GM12878 (cell line): Measurements from ENCODE around the gene FAM210A. TPM values are rescaled to one million over a fixed set of nuclear protein-coding genes. Genes with fewer than 3 reads are reported as not detected.
A peak's percentile ranks its signal among the peaks of the same experiment; 100 is the strongest.

Source experiments
- BCL3 ChIP-seq: IDR thresholded peaks from 2 replicates; pipeline ENCODE4 v1.6.1; 2011; ENCODE audit warnings: borderline replicate concordance, low read depth, mild to moderate bottlenecking, moderate library complexity, low read length; ENCODE audit not compliant: insufficient read depth, poor library complexity, severe bottlenecking
- BMI1 ChIP-seq: fragments of 450-650 bp; IDR thresholded peaks from 2 replicates; pipeline ENCODE4 v1.6.1; 2016; ENCODE audit warnings: mild to moderate bottlenecking, moderate library complexity, borderline replicate concordance
- CEBPB ChIP-seq, 2 experiments: fragments of 150-350 bp in 1 of 2; IDR thresholded peaks; 2 replicates each; pipeline ENCODE4 v1.6.1; 2012 to 2014; ENCODE audit warnings: low read depth in 2 of 2, low read length in 2 of 2, borderline replicate concordance in 1 of 2, inconsistent platforms in 1 of 2
- CHD4 ChIP-seq: fragments of 200-600 bp; sonication (generic); IDR thresholded peaks from 2 replicates; pipeline ENCODE4 v1.6.1; 2016; ENCODE audit warnings: mild to moderate bottlenecking
- CREM ChIP-seq: IDR thresholded peaks from 2 replicates; pipeline ENCODE4 v1.6.1; 2014; ENCODE audit warnings: antibody characterized with exemption, low read depth
- FOXM1 ChIP-seq: IDR thresholded peaks from 2 replicates; pipeline ENCODE4 v1.6.1; 2012; ENCODE audit warnings: low read depth, mild to moderate bottlenecking, inconsistent platforms, low read length, moderate library complexity
- KAT2A ChIP-seq: conservative IDR thresholded peaks from 2 replicates; pipeline ENCODE4 v1.6.1; 2011; ENCODE audit warnings: low read depth, low read length; ENCODE audit not compliant: control insufficient read depth
- KLF5 ChIP-seq: fragments of 450-650 bp; IDR thresholded peaks from 2 replicates; pipeline ENCODE4 v1.6.1; 2014; ENCODE audit warnings: mild to moderate bottlenecking; ENCODE audit not compliant: partially characterized antibody
- NFXL1 ChIP-seq: fragments of 450-650 bp; IDR thresholded peaks from 2 replicates; pipeline ENCODE4 v1.6.1; 2017; ENCODE audit warnings: antibody characterized with exemption, mild to moderate bottlenecking, borderline replicate concordance
- NR2C2 ChIP-seq: IDR thresholded peaks from 2 replicates; pipeline ENCODE4 v1.6.1; 2011; ENCODE audit warnings: borderline replicate concordance, low read depth; ENCODE audit not compliant: control insufficient read depth, insufficient read length
- NRF1 ChIP-seq: conservative IDR thresholded peaks from 2 replicates; pipeline ENCODE4 v1.6.1; 2011; ENCODE audit warnings: mild to moderate bottlenecking, low read depth, low read length, improper control_type of control experiment
- PAX8 ChIP-seq: fragments of 450-650 bp; IDR thresholded peaks from 2 replicates; pipeline ENCODE4 v1.6.1; 2017; ENCODE audit warnings: mild to moderate bottlenecking, moderate library complexity
- SUPT20H ChIP-seq: IDR thresholded peaks from 2 replicates; pipeline ENCODE4 v1.6.1; 2011; ENCODE audit warnings: low read depth, mild to moderate bottlenecking, low read length, moderate library complexity, borderline replicate concordance; ENCODE audit not compliant: control insufficient read depth
- ZNF24 ChIP-seq: fragments of 450-650 bp; IDR thresholded peaks from 2 replicates; pipeline ENCODE4 v1.6.1; 2017; ENCODE audit warnings: antibody characterized with exemption, mild to moderate bottlenecking
- polyA plus RNA-seq, 11 experiments: library from polyadenylated mRNA; depleted of rRNA in 4 of 11; unstranded in 6 of 11; stranded (reverse) in 5 of 11; fragments of >200 nt; fragmentation: Nextera tagmentation in 4 of 11; fragmentation: Illumina TruSeq in 1 of 11; extraction: Ambion mirVana in 4 of 11; extraction: Trizol in 1 of 11; gene quantifications; 1 replicate in 1 of 11; 2 replicates in 10 of 11; pipeline versions ENCODE4 v1.2.1 to v1.2.3, GENCODE V29; 2011 to 2016; ENCODE audit warnings: inconsistent platforms in 2 of 11, missing spikeins in 2 of 11, low read depth in 1 of 11
- total RNA-seq, 4 experiments: library from RNA; depleted of rRNA in 3 of 4; stranded (reverse); fragments of >200 nt in 3 of 4; fragmentation: Illumina TruSeq in 1 of 4; extraction: Trizol in 1 of 4; gene quantifications; 2 replicates each; pipeline versions ENCODE4 v1.2.1 to v1.2.3, GENCODE V29; 2013 to 2021
- TF ChIP-seq, protein P1 (sequence below): fragments of 450-650 bp; IDR thresholded peaks from 2 replicates; pipeline ENCODE4 v1.6.1; 2016; ENCODE audit warnings: mild to moderate bottlenecking, moderate library complexity, borderline replicate concordance
- TF ChIP-seq, protein P2 (sequence below): fragments of 450-650 bp; formaldehyde crosslinking; IDR thresholded peaks from 2 replicates; pipeline ENCODE4 v1.4.0; 2022; ENCODE audit warnings: mild to moderate bottlenecking, moderate library complexity
- TF ChIP-seq, protein P3 (sequence below): IDR thresholded peaks from 2 replicates; pipeline ENCODE4 v1.6.1; 2011; ENCODE audit warnings: low read depth, low read length, improper control_type of control experiment, borderline replicate concordance
- TF ChIP-seq, protein P4 (sequence below): IDR thresholded peaks from 2 replicates; pipeline ENCODE4 v1.6.1; 2011; ENCODE audit warnings: borderline replicate concordance, low read depth, mild to moderate bottlenecking, moderate library complexity, mixed read lengths, low read length; ENCODE audit not compliant: insufficient read depth; ENCODE audit errors: extremely low read length

FAM210A gene
- total and polyA plus RNA-seq, 10 of the 15 experiments (the other 5 are each of a cell fraction or from before 2014, with no cell fraction given): 10.3 to 56.3 (median 17.7) TPM

GRCh38 chr18:13726232-13726971 lies at the start of gene FAM210A, which contains the start of gene RNMT (continued):
- TF ChIP-seq FOXM1: no peak
- no peak for TF ChIP-seq BMI1
- TF ChIP-seq NRF1: no peak
- TF ChIP-seq, protein P1, sequence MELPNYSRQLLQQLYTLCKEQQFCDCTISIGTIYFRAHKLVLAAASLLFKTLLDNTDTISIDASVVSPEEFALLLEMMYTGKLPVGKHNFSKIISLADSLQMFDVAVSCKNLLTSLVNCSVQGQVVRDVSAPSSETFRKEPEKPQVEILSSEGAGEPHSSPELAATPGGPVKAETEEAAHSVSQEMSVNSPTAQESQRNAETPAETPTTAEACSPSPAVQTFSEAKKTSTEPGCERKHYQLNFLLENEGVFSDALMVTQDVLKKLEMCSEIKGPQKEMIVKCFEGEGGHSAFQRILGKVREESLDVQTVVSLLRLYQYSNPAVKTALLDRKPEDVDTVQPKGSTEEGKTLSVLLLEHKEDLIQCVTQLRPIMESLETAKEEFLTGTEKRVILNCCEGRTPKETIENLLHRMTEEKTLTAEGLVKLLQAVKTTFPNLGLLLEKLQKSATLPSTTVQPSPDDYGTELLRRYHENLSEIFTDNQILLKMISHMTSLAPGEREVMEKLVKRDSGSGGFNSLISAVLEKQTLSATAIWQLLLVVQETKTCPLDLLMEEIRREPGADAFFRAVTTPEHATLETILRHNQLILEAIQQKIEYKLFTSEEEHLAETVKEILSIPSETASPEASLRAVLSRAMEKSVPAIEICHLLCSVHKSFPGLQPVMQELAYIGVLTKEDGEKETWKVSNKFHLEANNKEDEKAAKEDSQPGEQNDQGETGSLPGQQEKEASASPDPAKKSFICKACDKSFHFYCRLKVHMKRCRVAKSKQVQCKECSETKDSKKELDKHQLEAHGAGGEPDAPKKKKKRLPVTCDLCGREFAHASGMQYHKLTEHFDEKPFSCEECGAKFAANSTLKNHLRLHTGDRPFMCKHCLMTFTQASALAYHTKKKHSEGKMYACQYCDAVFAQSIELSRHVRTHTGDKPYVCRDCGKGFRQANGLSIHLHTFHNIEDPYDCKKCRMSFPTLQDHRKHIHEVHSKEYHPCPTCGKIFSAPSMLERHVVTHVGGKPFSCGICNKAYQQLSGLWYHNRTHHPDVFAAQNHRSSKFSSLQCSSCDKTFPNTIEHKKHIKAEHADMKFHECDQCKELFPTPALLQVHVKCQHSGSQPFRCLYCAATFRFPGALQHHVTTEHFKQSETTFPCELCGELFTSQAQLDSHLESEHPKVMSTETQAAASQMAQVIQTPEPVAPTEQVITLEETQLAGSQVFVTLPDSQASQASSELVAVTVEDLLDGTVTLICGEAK: peak; percentile 91
- no peak for TF ChIP-seq CHD4
- TF ChIP-seq SUPT20H: no peak
- TF ChIP-seq, protein P2, sequence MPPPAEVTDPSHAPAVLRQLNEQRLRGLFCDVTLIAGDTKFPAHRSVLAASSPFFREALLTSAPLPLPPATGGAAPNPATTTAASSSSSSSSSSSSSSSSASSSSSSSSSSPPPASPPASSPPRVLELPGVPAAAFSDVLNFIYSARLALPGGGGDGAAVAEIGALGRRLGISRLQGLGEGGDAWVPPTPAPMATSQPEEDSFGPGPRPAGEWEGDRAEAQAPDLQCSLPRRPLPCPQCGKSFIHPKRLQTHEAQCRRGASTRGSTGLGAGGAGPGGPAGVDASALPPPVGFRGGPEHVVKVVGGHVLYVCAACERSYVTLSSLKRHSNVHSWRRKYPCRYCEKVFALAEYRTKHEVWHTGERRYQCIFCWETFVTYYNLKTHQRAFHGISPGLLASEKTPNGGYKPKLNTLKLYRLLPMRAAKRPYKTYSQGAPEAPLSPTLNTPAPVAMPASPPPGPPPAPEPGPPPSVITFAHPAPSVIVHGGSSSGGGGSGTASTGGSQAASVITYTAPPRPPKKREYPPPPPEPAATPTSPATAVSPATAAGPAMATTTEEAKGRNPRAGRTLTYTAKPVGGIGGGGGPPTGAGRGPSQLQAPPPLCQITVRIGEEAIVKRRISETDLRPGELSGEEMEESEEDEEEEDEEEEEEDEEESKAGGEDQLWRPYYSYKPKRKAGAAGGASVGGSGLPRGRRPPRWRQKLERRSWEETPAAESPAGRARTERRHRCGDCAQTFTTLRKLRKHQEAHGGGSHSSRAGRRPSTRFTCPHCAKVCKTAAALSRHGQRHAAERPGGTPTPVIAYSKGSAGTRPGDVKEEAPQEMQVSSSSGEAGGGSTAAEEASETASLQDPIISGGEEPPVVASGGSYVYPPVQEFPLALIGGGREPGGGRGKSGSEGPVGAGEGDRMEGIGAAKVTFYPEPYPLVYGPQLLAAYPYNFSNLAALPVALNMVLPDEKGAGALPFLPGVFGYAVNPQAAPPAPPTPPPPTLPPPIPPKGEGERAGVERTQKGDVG (CRISPR knock-in tag): no peak
- no peak for TF ChIP-seq KLF5
- TF ChIP-seq CREM: peak; percentile 99
- TF ChIP-seq, protein P3, sequence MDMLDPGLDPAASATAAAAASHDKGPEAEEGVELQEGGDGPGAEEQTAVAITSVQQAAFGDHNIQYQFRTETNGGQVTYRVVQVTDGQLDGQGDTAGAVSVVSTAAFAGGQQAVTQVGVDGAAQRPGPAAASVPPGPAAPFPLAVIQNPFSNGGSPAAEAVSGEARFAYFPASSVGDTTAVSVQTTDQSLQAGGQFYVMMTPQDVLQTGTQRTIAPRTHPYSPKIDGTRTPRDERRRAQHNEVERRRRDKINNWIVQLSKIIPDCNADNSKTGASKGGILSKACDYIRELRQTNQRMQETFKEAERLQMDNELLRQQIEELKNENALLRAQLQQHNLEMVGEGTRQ: peak; percentile 96
- TF ChIP-seq, protein P4, sequence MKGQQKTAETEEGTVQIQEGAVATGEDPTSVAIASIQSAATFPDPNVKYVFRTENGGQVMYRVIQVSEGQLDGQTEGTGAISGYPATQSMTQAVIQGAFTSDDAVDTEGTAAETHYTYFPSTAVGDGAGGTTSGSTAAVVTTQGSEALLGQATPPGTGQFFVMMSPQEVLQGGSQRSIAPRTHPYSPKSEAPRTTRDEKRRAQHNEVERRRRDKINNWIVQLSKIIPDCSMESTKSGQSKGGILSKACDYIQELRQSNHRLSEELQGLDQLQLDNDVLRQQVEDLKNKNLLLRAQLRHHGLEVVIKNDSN: peak; percentile 99
- no peak for TF ChIP-seq NFXL1
- TF ChIP-seq BCL3: no peak
- TF ChIP-seq NR2C2: no peak
- TF ChIP-seq CEBPB (IDR thresholded peaks at IDR 0.05; ENCODE audit: borderline replicate concordance in 1 of 2, low read depth in 2 of 2, low read length in 2 of 2): no peak
- TF ChIP-seq KAT2A: no peak
- TF ChIP-seq PAX8: no peak
- no peak for TF ChIP-seq ZNF24
